DOHH2 (cell line): ENCODE results near the gene FAT2.

Experiments
- H3F3A ChIP-seq: fragments of 200-600 bp; sonication (generic), shearing (Covaris generic); 2 replicates; pipeline ENCODE4 v1.6.0; 2016; ENCODE audit warnings: antibody characterized with exemption, mild to moderate bottlenecking; ENCODE audit not compliant: control insufficient read depth, insufficient read depth
- H3K27ac ChIP-seq: fragments of 200-600 bp; sonication (generic); 2 replicates; pipeline ENCODE4 v1.5.1; 2014; ENCODE audit warnings: low read depth, mild to moderate bottlenecking, low read length, moderate library complexity
- H3K27me3 ChIP-seq: fragments of 200-600 bp; sonication (generic); 2 replicates; pipeline ENCODE4 v1.6.1; 2014; ENCODE audit warnings: mild to moderate bottlenecking, low read length, mixed read lengths; ENCODE audit not compliant: control insufficient read depth
- H3K36me3 ChIP-seq: fragments of 200-600 bp; sonication (generic); 2 replicates; pipeline ENCODE4 v1.6.1; 2014; ENCODE audit warnings: mild to moderate bottlenecking, low read length, moderate library complexity, mixed read lengths; ENCODE audit not compliant: control insufficient read depth
- H3K4me1 ChIP-seq: fragments of 200-600 bp; sonication (generic); 2 replicates; pipeline ENCODE4 v1.6.1; 2014; ENCODE audit warnings: mild to moderate bottlenecking, low read length, mixed read lengths; ENCODE audit not compliant: control insufficient read depth
- H3K4me2 ChIP-seq: fragments of 200-600 bp; sonication (generic); 2 replicates; pipeline ENCODE4 v1.6.0; 2014; ENCODE audit warnings: mild to moderate bottlenecking, low read length, moderate library complexity
- H3K4me3 ChIP-seq: fragments of 200-600 bp; sonication (generic); 2 replicates; pipeline ENCODE4 v1.5.1; 2014; ENCODE audit warnings: mild to moderate bottlenecking, low read length, mixed read lengths
- H3K79me2 ChIP-seq: fragments of 200-600 bp; sonication (generic); 2 replicates; pipeline ENCODE4 v1.6.1; 2014; ENCODE audit warnings: mild to moderate bottlenecking, low read length, mixed read lengths; ENCODE audit not compliant: control insufficient read depth
- H3K9me2 ChIP-seq: fragments of 200-600 bp; sonication (generic); replicated peaks from 2 replicates; pipeline ENCODE4 v1.6.1; 2014; ENCODE audit warnings: mild to moderate bottlenecking, low read length, mixed read lengths; ENCODE audit not compliant: control insufficient read depth
- H3K9me3 ChIP-seq: fragments of 200-600 bp; sonication (generic); 2 replicates; pipeline ENCODE4 v1.6.1; 2014; ENCODE audit warnings: antibody characterized with exemption, low read length, mixed read lengths; ENCODE audit not compliant: control insufficient read depth, insufficient read depth
- H4K20me1 ChIP-seq: fragments of 200-600 bp; sonication (generic); 2 replicates; pipeline ENCODE4 v1.6.0; 2014; ENCODE audit warnings: low read depth, mild to moderate bottlenecking, antibody characterized with exemption, low read length, moderate library complexity; ENCODE audit not compliant: control insufficient read depth, insufficient read depth
- EZH2phosphoT487 ChIP-seq: fragments of 200-600 bp; sonication (generic); IDR thresholded peaks from 2 replicates; pipeline ENCODE4 v1.6.1; 2017; ENCODE audit warnings: borderline replicate concordance, mild to moderate bottlenecking, antibody characterized with exemption, low read length, moderate library complexity, mixed read lengths
- TF ChIP-seq, protein P1 (sequence below): fragments of 200-600 bp; sonication (generic); IDR thresholded peaks from one replicate; pipeline ENCODE4 v1.5.1; 2014; ENCODE audit warnings: antibody characterized with exemption, mild to moderate bottlenecking, low read depth, low read length; ENCODE audit not compliant: poor library complexity, severe bottlenecking

The FAT2 gene

DNA sequence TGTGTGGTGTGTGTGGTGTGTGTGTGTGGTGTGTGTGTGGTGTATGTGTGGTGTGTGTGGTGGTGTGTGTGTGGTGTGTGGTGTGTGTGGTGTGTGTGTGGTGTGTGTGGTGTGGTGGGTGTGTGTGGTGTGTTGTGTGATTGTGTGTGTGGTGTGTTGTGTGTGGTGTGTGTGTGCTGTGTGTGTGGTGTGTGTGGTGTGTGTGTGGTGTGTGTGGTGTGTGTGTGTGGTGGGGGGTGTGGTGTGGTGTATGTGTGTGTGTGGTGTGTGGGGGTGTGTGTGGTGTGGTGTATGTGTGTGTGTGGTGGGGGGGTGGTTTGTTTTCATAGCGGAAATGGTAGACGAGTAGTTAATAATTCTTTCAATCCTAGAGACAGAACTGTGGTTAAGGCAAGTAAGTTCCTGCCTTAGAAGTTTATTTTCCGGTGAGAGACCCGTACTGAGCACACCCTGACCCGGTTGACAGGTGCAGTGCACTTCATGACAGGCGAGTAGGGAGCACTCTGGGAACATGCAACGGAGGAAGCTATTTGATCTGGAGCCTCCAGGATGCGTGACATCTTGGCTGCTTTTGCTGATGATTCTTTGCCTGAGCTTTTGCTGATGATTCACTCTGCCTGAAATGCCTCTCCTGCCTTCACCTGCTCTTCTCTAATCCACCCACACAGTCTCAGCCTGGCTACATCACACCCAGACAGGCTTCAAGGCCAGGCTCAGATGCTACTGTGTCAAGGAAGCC is 21.7 kb upstream of the FAT2 start:
- no peaks in the 10 kb centered on the region for H4K20me1 ChIP-seq
- no peak overlapping the region for H3K27ac ChIP-seq

DNA sequence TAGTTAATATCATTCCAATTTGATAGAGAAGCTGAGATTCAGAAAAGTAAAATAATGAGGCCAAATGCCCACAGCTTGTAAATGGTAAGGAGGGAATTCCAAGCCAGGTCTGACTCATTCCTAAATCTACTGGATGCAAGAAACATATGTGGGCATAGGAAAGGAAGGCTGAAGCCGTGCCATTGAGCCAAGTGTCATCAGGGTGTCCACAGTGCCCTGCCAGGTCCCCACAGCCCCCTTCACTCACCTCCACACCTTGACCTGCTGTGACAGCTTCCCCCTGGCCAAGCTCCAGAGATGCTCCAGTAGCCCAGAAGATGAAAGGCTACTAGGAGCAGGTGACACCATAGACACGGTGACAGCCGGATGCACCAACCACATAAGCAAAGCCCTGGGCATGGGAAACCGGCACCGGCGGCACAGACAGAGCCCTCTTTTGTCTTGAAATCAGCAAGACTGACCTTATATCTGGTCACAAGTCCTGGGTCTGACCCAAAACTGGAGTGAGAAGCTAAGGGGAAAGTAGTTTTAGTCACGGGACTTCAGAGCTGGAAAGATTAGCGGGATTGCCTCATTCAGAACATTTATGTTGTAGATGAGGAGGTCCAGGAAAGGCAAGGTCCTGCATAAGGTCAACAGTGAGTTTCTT is 20.1 kb upstream of the FAT2 start:
- Histone ChIP-seq H3F3A (no peaks in the 10 kb centered on the region), H3K4me2 (no peak overlapping the region), H3K36me3 (no peaks in the 10 kb centered on the region), H3K4me3 (no peak overlapping the region), H4K20me1 (no peaks in the 10 kb centered on the region), H3K79me2 (no peaks in the 10 kb centered on the region), H3K4me1 (no peaks in the 10 kb centered on the region), H3K9me3 (no peaks in the 10 kb centered on the region), H3K9me2 (no peaks in the 10 kb centered on the region), H3K27me3 (peaks cover 3% of the 10 kb centered on the region; the same call in 1 of the 2 replicates), H3K27ac (no peak overlapping the region)
- TF ChIP-seq EZH2phosphoT487: no peak
- TF ChIP-seq, protein P1, sequence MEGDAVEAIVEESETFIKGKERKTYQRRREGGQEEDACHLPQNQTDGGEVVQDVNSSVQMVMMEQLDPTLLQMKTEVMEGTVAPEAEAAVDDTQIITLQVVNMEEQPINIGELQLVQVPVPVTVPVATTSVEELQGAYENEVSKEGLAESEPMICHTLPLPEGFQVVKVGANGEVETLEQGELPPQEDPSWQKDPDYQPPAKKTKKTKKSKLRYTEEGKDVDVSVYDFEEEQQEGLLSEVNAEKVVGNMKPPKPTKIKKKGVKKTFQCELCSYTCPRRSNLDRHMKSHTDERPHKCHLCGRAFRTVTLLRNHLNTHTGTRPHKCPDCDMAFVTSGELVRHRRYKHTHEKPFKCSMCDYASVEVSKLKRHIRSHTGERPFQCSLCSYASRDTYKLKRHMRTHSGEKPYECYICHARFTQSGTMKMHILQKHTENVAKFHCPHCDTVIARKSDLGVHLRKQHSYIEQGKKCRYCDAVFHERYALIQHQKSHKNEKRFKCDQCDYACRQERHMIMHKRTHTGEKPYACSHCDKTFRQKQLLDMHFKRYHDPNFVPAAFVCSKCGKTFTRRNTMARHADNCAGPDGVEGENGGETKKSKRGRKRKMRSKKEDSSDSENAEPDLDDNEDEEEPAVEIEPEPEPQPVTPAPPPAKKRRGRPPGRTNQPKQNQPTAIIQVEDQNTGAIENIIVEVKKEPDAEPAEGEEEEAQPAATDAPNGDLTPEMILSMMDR: no peak

More for the DNA sequence above, 21.7 kb upstream of the FAT2 start:
- peaks cover 2% of the 10 kb centered on the region; the same call in 1 of the 2 replicates for H3K27me3 ChIP-seq
- H3K4me2 ChIP-seq: no peak overlapping the region
- no peaks in the 10 kb centered on the region for H3K79me2 ChIP-seq
- H3K4me1 ChIP-seq: no peaks in the 10 kb centered on the region
- no peak for TF ChIP-seq EZH2phosphoT487
- TF ChIP-seq, protein P1: no peak
- no peaks in the 10 kb centered on the region for H3F3A ChIP-seq
- H3K9me3 ChIP-seq: no peaks in the 10 kb centered on the region
- no peaks in the 10 kb centered on the region for H3K9me2 ChIP-seq
- no peaks in the 10 kb centered on the region for H3K36me3 ChIP-seq
- no peak overlapping the region for H3K4me3 ChIP-seq

DNA sequence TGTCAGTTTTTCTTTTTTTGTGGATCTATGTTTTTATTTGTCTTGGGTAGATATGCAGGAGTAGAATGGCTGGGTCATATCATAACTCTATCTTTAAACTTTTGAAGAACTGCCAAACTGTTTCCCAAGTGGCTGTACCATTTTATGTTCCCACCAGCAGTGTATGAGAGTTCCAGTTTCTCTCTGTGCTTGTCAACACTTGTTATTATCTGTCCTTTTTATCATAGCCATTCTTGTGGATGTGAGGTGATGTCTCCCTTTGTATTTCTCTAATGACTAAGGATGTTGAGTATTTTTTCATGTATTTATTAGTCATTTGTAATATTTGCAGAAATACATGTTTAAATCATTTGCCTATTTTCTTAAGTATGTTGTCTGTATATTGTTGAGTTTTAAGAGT is 17.4 kb upstream of the FAT2 start:
- H3K27ac ChIP-seq: no peak overlapping the region
- no peaks in the 10 kb centered on the region for H3K9me2 ChIP-seq
- H3K9me3 ChIP-seq: no peaks in the 10 kb centered on the region
- no peak overlapping the region for H3K4me2 ChIP-seq
- TF ChIP-seq, protein P1: no peak
- no peak for TF ChIP-seq EZH2phosphoT487
- H3F3A ChIP-seq: no peaks in the 10 kb centered on the region
- H3K36me3 ChIP-seq: no peaks in the 10 kb centered on the region
- peaks cover 5% of the 10 kb centered on the region; the same call in 1 of the 2 replicates for H3K27me3 ChIP-seq
- no peaks in the 10 kb centered on the region for H3K4me1 ChIP-seq
- H3K4me3 ChIP-seq: no peak overlapping the region
- no peaks in the 10 kb centered on the region for H3K79me2 ChIP-seq
- no peaks in the 10 kb centered on the region for H4K20me1 ChIP-seq
